WTC11 (cell line): ENCODE data around the gene ILDR2. TPM values are rescaled to one million over a fixed set of nuclear protein-coding genes. Genes with fewer than 3 reads are reported as not detected.
A peak's percentile ranks its signal among the peaks of the same experiment; 100 is the strongest.

ENCODE experiments used
- ATAC-seq: fragments of 200-7000 bp; cut with Tn5 transposase; 2 replicates; pipeline ENCODE4 v1.10.0; 2021; ENCODE audit warnings: mild to moderate bottlenecking, moderate library complexity
- CTCF ChIA-PET: fragments of 300-600 bp; sonication (Branson Sonifier 250); formaldehyde crosslinking; loops from one replicate; lab custom pipeline; 2021; ENCODE audit warnings: antibody characterized with exemption; lab: Charles Lee
- POLR2A ChIA-PET: fragments of 350-600 bp; sonication (Branson Sonifier 250); formaldehyde crosslinking; loops from one replicate; lab custom pipeline; 2021; ENCODE audit warnings: antibody characterized with exemption; lab: Charles Lee
- DNase-seq: peaks from one replicate; pipeline ENCODE4 v3.0.0; 2021; ENCODE audit warnings: low spot score
- H3K27ac Mint-ChIP-seq: 2 replicates; pipeline ENCODE4 v1.8.0; 2021; ENCODE audit warnings: mixed read lengths
- H3K27me3 Mint-ChIP-seq: 2 replicates; pipeline ENCODE4 v1.8.0; 2021; ENCODE audit warnings: low read depth, mild to moderate bottlenecking, moderate library complexity, mixed read lengths
- H3K36me3 Mint-ChIP-seq: 2 replicates; pipeline ENCODE4 v1.8.0; 2021; ENCODE audit warnings: mixed read lengths
- H3K4me1 Mint-ChIP-seq: 2 replicates; pipeline ENCODE4 v1.8.0; 2022; ENCODE audit warnings: mixed read lengths
- H3K4me3 Mint-ChIP-seq: 2 replicates; pipeline ENCODE4 v1.8.0; 2021; ENCODE audit warnings: mild to moderate bottlenecking, moderate library complexity, mixed read lengths
- H3K9me3 Mint-ChIP-seq: 2 replicates; pipeline ENCODE4 v1.8.0; 2021; ENCODE audit warnings: mixed read lengths
- ATF1 ChIP-seq: sonication (generic); formaldehyde crosslinking; IDR thresholded peaks from 2 replicates; pipeline ENCODE4 v1.8.1; 2023; ENCODE audit warnings: mild to moderate bottlenecking, moderate library complexity, missing genetic modification reagents
- CREM ChIP-seq: sonication (generic); formaldehyde crosslinking; IDR thresholded peaks from 2 replicates; pipeline ENCODE4 v1.8.1; 2022; ENCODE audit warnings: mild to moderate bottlenecking, missing genetic modification reagents, moderate library complexity
- ESRRA ChIP-seq: sonication (generic); formaldehyde crosslinking; IDR thresholded peaks from 2 replicates; pipeline ENCODE4 v1.8.1; 2022; ENCODE audit warnings: mild to moderate bottlenecking, missing genetic modification reagents, borderline replicate concordance
- FOXK1 ChIP-seq: sonication (generic); formaldehyde crosslinking; IDR thresholded peaks from 2 replicates; pipeline ENCODE4 v1.8.0; 2022; ENCODE audit warnings: mild to moderate bottlenecking, moderate library complexity, missing genetic modification reagents
- IRF2 ChIP-seq: sonication (generic); formaldehyde crosslinking; IDR thresholded peaks from 2 replicates; pipeline ENCODE4 v1.8.0; 2022; ENCODE audit warnings: low read depth, missing genetic modification reagents, borderline replicate concordance
- JAZF1 ChIP-seq: fragments of 250-450 bp; sonication (Bioruptor Pico); IDR thresholded peaks from 2 replicates; pipeline ENCODE4 v1.9.0; 2021; ENCODE audit warnings: moderate library complexity, mild to moderate bottlenecking, inconsistent platforms
- MYBL2 ChIP-seq: sonication (generic); formaldehyde crosslinking; IDR thresholded peaks from 2 replicates; pipeline ENCODE4 v1.8.1; 2023; ENCODE audit warnings: mild to moderate bottlenecking, moderate library complexity, missing genetic modification reagents
- NFATC4 ChIP-seq: fragments of 250-450 bp; sonication (Bioruptor Pico); IDR thresholded peaks from 2 replicates; pipeline ENCODE4 v1.9.0; 2021; ENCODE audit warnings: mild to moderate bottlenecking
- NR1H2 ChIP-seq: sonication (generic); formaldehyde crosslinking; IDR thresholded peaks from 2 replicates; pipeline ENCODE4 v1.9.0; 2021; ENCODE audit warnings: mild to moderate bottlenecking, moderate library complexity, missing genetic modification reagents
- SOX15 ChIP-seq: fragments of 250-450 bp; sonication (Bioruptor Pico); IDR thresholded peaks from 2 replicates; pipeline ENCODE4 v1.9.0; 2021; ENCODE audit warnings: mild to moderate bottlenecking
- ZNF138 ChIP-seq: sonication (generic); formaldehyde crosslinking; conservative IDR thresholded peaks from 2 replicates; pipeline ENCODE4 v1.8.1; 2022; ENCODE audit warnings: mild to moderate bottlenecking, moderate library complexity, missing genetic modification reagents
- ZNF671 ChIP-seq: fragments of 250-450 bp; sonication (Bioruptor Pico); IDR thresholded peaks from 2 replicates; pipeline ENCODE4 v1.8.0; 2021; ENCODE audit warnings: mild to moderate bottlenecking
- total RNA-seq: library from RNA; stranded (reverse); gene quantifications from 3 replicates; pipeline ENCODE4 v1.2.3, GENCODE V29; 2021
- TF ChIP-seq, protein P1 (sequence below): fragments of 250-450 bp; sonication (Bioruptor Pico); IDR thresholded peaks from 2 replicates; pipeline ENCODE4 v1.8.0; 2021; ENCODE audit warnings: mild to moderate bottlenecking
- TF ChIP-seq, protein P2 (sequence below): sonication (generic); formaldehyde crosslinking; IDR thresholded peaks from 2 replicates; pipeline ENCODE4 v1.8.0; 2023; ENCODE audit warnings: missing genetic modification reagents
- TF ChIP-seq, protein P3 (sequence below): sonication (generic); formaldehyde crosslinking; IDR thresholded peaks from 2 replicates; pipeline ENCODE4 v1.8.1; 2022; ENCODE audit warnings: low read depth, missing genetic modification reagents, borderline replicate concordance
- TF ChIP-seq, protein P4 (sequence below): sonication (generic); formaldehyde crosslinking; IDR thresholded peaks from 2 replicates; pipeline ENCODE4 v1.8.1; 2022; ENCODE audit warnings: low read depth, mild to moderate bottlenecking, moderate library complexity, missing genetic modification reagents, borderline replicate concordance
- TF ChIP-seq, protein P5 (sequence below): fragments of 250-450 bp; sonication (Bioruptor Pico); IDR thresholded peaks from 2 replicates; pipeline ENCODE4 v1.9.0; 2021; ENCODE audit warnings: moderate library complexity, mild to moderate bottlenecking, inconsistent platforms, borderline replicate concordance
- TF ChIP-seq, protein P6 (sequence below): fragments of 250-450 bp; sonication (Bioruptor Pico); IDR thresholded peaks from 2 replicates; pipeline ENCODE4 v1.9.0; 2021; ENCODE audit warnings: mild to moderate bottlenecking
- TF ChIP-seq, protein P7 (sequence below): sonication (generic); formaldehyde crosslinking; IDR thresholded peaks from 2 replicates; pipeline ENCODE4 v1.8.1; 2023; ENCODE audit warnings: mild to moderate bottlenecking, missing genetic modification reagents, borderline replicate concordance
- TF ChIP-seq, protein P8 (sequence below): sonication (generic); formaldehyde crosslinking; IDR thresholded peaks from 2 replicates; pipeline ENCODE4 v1.8.1; 2023; ENCODE audit warnings: mild to moderate bottlenecking, missing genetic modification reagents

ILDR2 gene
- total RNA-seq, 1 experiment from 2014 or later = 1.6 TPM

DNA sequence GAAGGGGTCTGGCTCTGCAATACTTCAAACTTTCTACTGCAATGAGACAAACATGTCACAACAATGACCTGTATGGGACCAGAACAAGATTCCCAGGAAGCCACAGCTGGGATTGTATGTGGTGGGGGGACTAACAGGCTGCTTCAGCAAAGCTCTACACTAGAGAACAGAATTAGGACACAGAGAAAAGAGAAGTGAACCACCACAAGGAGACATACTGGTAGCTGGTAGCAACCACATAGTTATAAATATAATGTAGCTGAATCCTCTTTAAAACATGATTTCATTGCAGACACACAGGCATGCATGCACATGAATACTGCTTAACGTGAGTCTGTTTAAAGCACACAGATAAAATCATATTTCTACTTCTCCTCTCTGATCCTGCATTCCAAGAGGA lies 3.5 kb upstream of the ILDR2 start (continued):
- TF ChIP-seq JAZF1 (CRISPR knock-in tag) = no peak
- TF ChIP-seq, all 79 proteins: peak for 0

DNA sequence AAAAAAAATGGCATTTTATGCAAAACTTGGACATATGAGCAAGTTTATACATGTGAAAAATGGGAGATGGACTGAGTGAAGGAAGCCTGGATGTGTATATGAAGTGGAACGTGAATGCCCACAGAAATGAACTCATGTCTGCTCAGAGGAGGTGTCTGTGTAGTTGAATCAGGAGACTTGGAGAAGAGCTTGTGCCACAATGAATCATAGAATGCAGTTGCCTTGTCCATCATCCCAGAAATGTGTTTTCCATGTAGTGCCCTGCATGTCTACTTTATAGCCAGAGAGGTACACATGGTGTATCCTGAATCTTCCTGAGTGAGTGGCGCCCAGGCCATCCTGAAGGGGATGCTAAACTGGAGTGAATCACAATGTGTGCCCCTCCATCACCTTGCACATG lies 2.6 kb upstream of the ILDR2 start:
- Mint-ChIP-seq H3K36me3 (no peaks in the 10 kb centered on the region), H3K4me3 (no peak overlapping the region), H3K4me1 (peaks cover 13% of the 10 kb centered on the region), H3K9me3 (no peaks in the 10 kb centered on the region), H3K27ac (no peak overlapping the region), H3K27me3 (peaks cover 65% of the 10 kb centered on the region)
- DNase-seq = no peak
- CTCF ChIA-PET = interaction anchor here (2.1 kb wide), 1 partner anchor 81 kb away, joined by 5 read pairs; no protein-coding TSS in a partner anchor
- ATAC-seq = no peak
- POLR2A ChIA-PET = no interaction called here
- TF ChIP-seq MYBL2 (CRISPR knock-in tag) (no peak), ATF1 (CRISPR knock-in tag) (no peak), NFATC4 (no peak), ESRRA (no peak), IRF2 (no peak), ZNF671 (CRISPR knock-in tag) (no peak)
- TF ChIP-seq, protein P1, sequence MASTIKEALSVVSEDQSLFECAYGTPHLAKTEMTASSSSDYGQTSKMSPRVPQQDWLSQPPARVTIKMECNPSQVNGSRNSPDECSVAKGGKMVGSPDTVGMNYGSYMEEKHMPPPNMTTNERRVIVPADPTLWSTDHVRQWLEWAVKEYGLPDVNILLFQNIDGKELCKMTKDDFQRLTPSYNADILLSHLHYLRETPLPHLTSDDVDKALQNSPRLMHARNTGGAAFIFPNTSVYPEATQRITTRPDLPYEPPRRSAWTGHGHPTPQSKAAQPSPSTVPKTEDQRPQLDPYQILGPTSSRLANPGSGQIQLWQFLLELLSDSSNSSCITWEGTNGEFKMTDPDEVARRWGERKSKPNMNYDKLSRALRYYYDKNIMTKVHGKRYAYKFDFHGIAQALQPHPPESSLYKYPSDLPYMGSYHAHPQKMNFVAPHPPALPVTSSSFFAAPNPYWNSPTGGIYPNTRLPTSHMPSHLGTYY (CRISPR knock-in tag) = no peak
- TF ChIP-seq, protein P2, sequence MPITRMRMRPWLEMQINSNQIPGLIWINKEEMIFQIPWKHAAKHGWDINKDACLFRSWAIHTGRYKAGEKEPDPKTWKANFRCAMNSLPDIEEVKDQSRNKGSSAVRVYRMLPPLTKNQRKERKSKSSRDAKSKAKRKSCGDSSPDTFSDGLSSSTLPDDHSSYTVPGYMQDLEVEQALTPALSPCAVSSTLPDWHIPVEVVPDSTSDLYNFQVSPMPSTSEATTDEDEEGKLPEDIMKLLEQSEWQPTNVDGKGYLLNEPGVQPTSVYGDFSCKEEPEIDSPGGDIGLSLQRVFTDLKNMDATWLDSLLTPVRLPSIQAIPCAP = no peak
- TF ChIP-seq, protein P3, sequence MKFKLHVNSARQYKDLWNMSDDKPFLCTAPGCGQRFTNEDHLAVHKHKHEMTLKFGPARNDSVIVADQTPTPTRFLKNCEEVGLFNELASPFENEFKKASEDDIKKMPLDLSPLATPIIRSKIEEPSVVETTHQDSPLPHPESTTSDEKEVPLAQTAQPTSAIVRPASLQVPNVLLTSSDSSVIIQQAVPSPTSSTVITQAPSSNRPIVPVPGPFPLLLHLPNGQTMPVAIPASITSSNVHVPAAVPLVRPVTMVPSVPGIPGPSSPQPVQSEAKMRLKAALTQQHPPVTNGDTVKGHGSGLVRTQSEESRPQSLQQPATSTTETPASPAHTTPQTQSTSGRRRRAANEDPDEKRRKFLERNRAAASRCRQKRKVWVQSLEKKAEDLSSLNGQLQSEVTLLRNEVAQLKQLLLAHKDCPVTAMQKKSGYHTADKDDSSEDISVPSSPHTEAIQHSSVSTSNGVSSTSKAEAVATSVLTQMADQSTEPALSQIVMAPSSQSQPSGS (CRISPR knock-in tag) = no peak
- TF ChIP-seq, protein P4, sequence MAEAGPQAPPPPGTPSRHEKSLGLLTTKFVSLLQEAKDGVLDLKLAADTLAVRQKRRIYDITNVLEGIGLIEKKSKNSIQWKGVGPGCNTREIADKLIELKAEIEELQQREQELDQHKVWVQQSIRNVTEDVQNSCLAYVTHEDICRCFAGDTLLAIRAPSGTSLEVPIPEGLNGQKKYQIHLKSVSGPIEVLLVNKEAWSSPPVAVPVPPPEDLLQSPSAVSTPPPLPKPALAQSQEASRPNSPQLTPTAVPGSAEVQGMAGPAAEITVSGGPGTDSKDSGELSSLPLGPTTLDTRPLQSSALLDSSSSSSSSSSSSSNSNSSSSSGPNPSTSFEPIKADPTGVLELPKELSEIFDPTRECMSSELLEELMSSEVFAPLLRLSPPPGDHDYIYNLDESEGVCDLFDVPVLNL (CRISPR knock-in tag) = no peak
- TF ChIP-seq, protein P5, sequence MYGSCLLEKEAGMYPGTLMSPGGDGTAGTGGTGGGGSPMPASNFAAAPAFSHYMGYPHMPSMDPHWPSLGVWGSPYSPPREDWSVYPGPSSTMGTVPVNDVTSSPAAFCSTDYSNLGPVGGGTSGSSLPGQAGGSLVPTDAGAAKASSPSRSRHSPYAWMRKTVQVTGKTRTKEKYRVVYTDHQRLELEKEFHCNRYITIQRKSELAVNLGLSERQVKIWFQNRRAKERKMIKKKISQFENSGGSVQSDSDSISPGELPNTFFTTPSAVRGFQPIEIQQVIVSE (CRISPR knock-in tag) = no peak

DNA sequence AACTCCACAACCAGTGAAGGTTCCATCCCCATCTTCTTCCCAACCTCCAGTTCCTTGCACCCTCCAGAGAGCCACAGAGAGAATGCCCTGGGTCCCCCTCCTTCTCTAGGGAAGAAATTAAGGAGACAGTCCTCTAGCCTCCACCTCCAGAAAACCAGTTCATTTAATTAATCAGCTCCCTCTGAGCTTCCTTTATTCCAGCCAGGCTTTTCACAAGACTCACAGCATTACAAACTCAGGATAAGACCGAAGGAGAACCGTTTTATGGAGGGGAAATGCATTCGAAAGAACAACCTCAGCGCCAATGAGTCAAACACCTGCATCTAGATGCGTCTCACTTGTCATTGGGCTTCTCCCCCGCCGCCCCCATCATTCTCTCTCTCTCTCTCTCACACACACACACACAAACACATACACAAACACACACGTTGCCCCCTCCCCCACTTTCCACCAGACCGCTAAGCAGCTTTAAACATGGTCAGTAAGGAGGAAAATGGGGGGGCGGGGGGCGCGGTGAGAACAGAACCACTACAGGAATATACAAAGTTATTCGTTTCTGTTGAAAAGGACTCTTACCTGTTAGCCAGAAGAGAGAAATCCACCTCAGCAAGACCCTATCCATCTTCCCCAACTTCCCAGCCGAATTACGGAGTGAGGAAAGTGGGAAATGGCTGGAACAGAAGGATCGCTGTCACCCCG lies 544 bp downstream of the ILDR2 start:
- Mint-ChIP-seq H3K9me3 (no peaks in the 10 kb centered on the region), H3K27me3 (peaks cover 93% of the 10 kb centered on the region), H3K36me3 (no peaks in the 10 kb centered on the region), H3K4me3 (peak overlapping the region; percentile 75), H3K27ac (no peak overlapping the region), H3K4me1 (peaks cover 24% of the 10 kb centered on the region)
- ATAC-seq (no peak), DNase-seq (no peak)
- POLR2A ChIA-PET = no interaction called here
- CTCF ChIA-PET = interaction anchor here (1.0 to 1.7 kb wide), 4 partner anchors 64 to 246 kb away, joined by 3 to 6 read pairs (median 4); partner anchors contain the start of gene POU2F1
- TF ChIP-seq CREM (CRISPR knock-in tag) = no peak
- TF ChIP-seq ZNF138 = no peak
- TF ChIP-seq, protein P6, sequence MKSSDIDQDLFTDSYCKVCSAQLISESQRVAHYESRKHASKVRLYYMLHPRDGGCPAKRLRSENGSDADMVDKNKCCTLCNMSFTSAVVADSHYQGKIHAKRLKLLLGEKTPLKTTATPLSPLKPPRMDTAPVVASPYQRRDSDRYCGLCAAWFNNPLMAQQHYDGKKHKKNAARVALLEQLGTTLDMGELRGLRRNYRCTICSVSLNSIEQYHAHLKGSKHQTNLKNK (CRISPR knock-in tag) = no peak
- TF ChIP-seq, protein P7, sequence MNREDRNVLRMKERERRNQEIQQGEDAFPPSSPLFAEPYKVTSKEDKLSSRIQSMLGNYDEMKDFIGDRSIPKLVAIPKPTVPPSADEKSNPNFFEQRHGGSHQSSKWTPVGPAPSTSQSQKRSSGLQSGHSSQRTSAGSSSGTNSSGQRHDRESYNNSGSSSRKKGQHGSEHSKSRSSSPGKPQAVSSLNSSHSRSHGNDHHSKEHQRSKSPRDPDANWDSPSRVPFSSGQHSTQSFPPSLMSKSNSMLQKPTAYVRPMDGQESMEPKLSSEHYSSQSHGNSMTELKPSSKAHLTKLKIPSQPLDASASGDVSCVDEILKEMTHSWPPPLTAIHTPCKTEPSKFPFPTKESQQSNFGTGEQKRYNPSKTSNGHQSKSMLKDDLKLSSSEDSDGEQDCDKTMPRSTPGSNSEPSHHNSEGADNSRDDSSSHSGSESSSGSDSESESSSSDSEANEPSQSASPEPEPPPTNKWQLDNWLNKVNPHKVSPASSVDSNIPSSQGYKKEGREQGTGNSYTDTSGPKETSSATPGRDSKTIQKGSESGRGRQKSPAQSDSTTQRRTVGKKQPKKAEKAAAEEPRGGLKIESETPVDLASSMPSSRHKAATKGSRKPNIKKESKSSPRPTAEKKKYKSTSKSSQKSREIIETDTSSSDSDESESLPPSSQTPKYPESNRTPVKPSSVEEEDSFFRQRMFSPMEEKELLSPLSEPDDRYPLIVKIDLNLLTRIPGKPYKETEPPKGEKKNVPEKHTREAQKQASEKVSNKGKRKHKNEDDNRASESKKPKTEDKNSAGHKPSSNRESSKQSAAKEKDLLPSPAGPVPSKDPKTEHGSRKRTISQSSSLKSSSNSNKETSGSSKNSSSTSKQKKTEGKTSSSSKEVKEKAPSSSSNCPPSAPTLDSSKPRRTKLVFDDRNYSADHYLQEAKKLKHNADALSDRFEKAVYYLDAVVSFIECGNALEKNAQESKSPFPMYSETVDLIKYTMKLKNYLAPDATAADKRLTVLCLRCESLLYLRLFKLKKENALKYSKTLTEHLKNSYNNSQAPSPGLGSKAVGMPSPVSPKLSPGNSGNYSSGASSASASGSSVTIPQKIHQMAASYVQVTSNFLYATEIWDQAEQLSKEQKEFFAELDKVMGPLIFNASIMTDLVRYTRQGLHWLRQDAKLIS (CRISPR knock-in tag) = no peak
- TF ChIP-seq, protein P8, sequence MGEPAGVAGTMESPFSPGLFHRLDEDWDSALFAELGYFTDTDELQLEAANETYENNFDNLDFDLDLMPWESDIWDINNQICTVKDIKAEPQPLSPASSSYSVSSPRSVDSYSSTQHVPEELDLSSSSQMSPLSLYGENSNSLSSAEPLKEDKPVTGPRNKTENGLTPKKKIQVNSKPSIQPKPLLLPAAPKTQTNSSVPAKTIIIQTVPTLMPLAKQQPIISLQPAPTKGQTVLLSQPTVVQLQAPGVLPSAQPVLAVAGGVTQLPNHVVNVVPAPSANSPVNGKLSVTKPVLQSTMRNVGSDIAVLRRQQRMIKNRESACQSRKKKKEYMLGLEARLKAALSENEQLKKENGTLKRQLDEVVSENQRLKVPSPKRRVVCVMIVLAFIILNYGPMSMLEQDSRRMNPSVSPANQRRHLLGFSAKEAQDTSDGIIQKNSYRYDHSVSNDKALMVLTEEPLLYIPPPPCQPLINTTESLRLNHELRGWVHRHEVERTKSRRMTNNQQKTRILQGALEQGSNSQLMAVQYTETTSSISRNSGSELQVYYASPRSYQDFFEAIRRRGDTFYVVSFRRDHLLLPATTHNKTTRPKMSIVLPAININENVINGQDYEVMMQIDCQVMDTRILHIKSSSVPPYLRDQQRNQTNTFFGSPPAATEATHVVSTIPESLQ (CRISPR knock-in tag) = no peak
- no peak for TF ChIP-seq SOX15
- no peak for TF ChIP-seq IRF2
- no peak for TF ChIP-seq FOXK1 (CRISPR knock-in tag)
- no peak for TF ChIP-seq NR1H2 (CRISPR knock-in tag)
- TF ChIP-seq, protein P2 = no peak
